ENCODE data around the gene PIP5K1C.

DNA sequence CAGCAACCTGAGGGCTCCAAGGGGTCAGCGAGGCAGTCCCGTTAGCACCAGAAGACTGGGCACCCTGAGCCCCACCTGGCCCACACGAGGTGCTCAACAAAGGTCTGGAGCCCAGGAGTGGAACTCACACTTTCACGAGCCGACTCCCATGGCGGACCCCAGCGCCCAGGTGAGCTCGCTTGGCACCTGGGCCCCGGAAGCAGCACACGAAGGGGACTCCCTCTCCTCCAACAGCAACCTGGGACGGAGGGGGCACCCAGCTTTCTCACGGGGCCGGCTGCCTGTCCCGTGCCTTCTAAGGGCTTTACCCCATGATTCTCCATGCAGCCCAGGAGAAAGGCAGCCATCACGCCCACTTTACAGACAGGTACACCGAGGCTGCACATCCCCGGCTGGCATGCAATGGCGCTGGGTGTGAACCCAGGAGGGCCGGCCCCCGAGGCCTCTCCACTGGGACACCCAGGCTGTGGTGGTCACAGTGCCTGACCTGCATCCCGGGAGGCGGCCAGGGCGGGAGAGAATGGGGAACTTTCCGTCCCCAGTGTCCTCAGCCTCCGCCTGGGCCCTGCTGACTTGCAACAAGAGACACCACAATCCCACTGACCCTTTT, 5.0 kb downstream of the PIP5K1C start:
- TF ChIP-seq POLR2A (IDR thresholded peaks at IDR 0.05; ENCODE audit: low read depth): no peak
- TF ChIP-seq, protein P1, sequence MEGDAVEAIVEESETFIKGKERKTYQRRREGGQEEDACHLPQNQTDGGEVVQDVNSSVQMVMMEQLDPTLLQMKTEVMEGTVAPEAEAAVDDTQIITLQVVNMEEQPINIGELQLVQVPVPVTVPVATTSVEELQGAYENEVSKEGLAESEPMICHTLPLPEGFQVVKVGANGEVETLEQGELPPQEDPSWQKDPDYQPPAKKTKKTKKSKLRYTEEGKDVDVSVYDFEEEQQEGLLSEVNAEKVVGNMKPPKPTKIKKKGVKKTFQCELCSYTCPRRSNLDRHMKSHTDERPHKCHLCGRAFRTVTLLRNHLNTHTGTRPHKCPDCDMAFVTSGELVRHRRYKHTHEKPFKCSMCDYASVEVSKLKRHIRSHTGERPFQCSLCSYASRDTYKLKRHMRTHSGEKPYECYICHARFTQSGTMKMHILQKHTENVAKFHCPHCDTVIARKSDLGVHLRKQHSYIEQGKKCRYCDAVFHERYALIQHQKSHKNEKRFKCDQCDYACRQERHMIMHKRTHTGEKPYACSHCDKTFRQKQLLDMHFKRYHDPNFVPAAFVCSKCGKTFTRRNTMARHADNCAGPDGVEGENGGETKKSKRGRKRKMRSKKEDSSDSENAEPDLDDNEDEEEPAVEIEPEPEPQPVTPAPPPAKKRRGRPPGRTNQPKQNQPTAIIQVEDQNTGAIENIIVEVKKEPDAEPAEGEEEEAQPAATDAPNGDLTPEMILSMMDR (IDR thresholded peaks at IDR 0.05): no peak
